ENCODE measurements around the gene QRFP. TPM values are rescaled to one million over a fixed set of nuclear protein-coding genes. Genes with fewer than 3 reads are reported as not detected.

QRFP gene
- not detected in 2 replicates for total RNA-seq (2021; fragmentation: NEBNext Ultra II Directional; extraction: Animal tissue kit (Norgen Biotek cat#: 25700))
- not detected in 2 replicates for polyA plus RNA-seq (2011; rRNA removed)
- polyA plus RNA-seq (2011; cell fraction: cytosol; rRNA removed) = not detected
- not detected for polyA plus RNA-seq (2011; cell fraction: nucleus; rRNA removed)
- 0.11 to 0.28 TPM in 2 of 4 replicates, not detected in the others for polyA plus RNA-seq (2012, experiment 1 of 2)
- polyA plus RNA-seq (2012, experiment 2 of 2) = 0.73 TPM
- not detected for polyA plus RNA-seq (2013, experiment 1 of 2)
- not detected for polyA plus RNA-seq (2013, experiment 2 of 2)
- polyA minus RNA-seq (2011; rRNA and poly(A)+ RNA removed) = not detected in 2 replicates
- polyA minus RNA-seq (2011; cell fraction: cytosol; rRNA and poly(A)+ RNA removed) = not detected
- polyA minus RNA-seq (2011; cell fraction: nucleus; rRNA and poly(A)+ RNA removed) = not detected
- long read RNA-seq, experiment 1 = 0 reads
- long read RNA-seq, experiment 2 = 0 reads

DNA sequence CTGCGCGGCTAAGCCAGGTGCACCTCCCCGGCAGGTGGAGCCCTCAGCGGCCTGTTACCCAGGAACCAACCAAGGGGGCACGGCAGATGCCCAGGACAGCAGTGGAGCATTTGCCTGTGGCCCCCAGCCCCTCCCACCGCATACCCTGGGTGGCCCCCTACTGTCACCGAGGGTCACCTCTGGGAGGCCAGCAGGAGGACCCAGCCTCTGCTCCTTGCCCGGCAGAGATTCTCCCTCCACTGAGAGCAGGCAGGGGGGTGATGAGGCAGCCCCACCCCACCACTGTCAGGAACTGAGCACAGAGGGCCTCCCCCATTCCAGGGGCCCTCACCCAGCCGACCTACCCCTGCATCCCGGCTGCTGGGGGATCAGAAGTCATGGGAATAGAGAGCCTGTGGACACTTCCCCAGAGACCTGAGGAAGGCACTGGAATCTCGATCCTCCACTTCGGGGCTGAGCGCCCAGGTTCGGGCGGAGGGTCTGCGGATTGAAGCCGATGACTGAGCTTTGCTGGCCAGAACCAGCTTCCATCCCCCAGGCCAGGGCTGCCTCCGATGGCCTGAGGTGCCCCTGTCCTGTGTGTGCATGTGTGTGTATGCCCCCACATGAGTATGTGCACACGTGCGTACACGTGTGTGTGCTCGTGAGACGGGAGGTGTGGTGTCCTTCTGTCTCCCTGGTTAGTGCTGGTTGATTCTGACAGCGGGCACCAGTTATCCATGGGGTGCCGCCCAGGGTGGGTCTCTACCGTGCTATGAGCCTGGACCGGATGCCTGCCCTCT lies at the start of gene QRFP:
TSS of gene QRFP (minus strand) at position 580 of the 782 bp plus-strand sequence. CDS start 2,974 bp downstream, outside the sequence.
- Histone ChIP-seq H4K91ac (replicated peaks; ENCODE audit: insufficient read length, low read length) (no peak within 1 kb of the TSS), H2BK12ac (ENCODE audit: low read depth, low read length) (no peak within 1 kb of the TSS; the same call in 1 of the 2 replicates), H3K4me3 (ENCODE audit: extremely low read depth in 1 of 4, insufficient read depth in 2 of 4, low read depth in 3 of 4, low read length in 4 of 4) (no peak within 1 kb of the TSS), H2AFZ (ENCODE audit: low read length) (no peak within 1 kb of the TSS), H3K9ac (replicated peaks in 1 of 4; ENCODE audit: extremely low read depth in 1 of 4, low read depth in 3 of 4, low read length in 3 of 4) (no peak within 1 kb of the TSS), H2AK5ac (ENCODE audit: low read depth, low read length) (no peak within 1 kb of the TSS), H3K4me1 (replicated peaks in 1 of 4; ENCODE audit: control insufficient read depth in 3 of 4, insufficient read depth in 4 of 4, low read length in 3 of 4) (peaks cover 0 to 3% (median 0%) of the 10 kb centered on the region in 4 experiments; a peak in 3 of 7 replicates), H4K8ac (ENCODE audit: extremely low read depth, insufficient read depth, low read length) (no peak within 1 kb of the TSS; the same call in 1 of the 2 replicates), H3K79me1 (ENCODE audit: low read depth, low read length) (no peaks in the 10 kb centered on the region), H3K27ac (ENCODE audit: low read depth, low read length) (no peak within 1 kb of the TSS), H3K23me2 (ENCODE audit: low read depth, low read length) (no peaks in the 10 kb centered on the region), H2BK20ac (ENCODE audit: low read length) (no peak within 1 kb of the TSS), H3K4me2 (ENCODE audit: insufficient read depth in 1 of 2, low read depth in 2 of 2, low read length in 2 of 2) (no peak within 1 kb of the TSS), H3K23ac (ENCODE audit: insufficient read length) (no peak within 1 kb of the TSS), H3K18ac (ENCODE audit: extremely low read depth, low read length) (no peak within 1 kb of the TSS), H3K36me3 (ENCODE audit: control insufficient read depth in 2 of 4, insufficient read depth in 4 of 4, low read length in 3 of 4) (peaks cover 0 to 3% (median 0%) of the 10 kb centered on the region in 4 experiments; a peak in 1 of 8 replicates), H2BK15ac (ENCODE audit: low read length) (no peak within 1 kb of the TSS), H3K9me3 (ENCODE audit: insufficient read depth in 2 of 2, low read depth in 1 of 2, low read length in 1 of 2) (no peaks in the 10 kb centered on the region), H4K20me1 (replicated peaks in 1 of 2; ENCODE audit: control insufficient read depth in 1 of 2, insufficient read depth in 2 of 2, low read length in 2 of 2) (peaks cover 2 to 4% of the 10 kb centered on the region in 2 experiments), H3K4ac (replicated peaks; ENCODE audit: insufficient read length, low read depth, low read length) (no peak within 1 kb of the TSS), H3K14ac (ENCODE audit: insufficient read length) (no peak within 1 kb of the TSS), H2BK120ac (replicated peaks; ENCODE audit: low read depth, low read length) (no peak within 1 kb of the TSS), H3K27me3 (replicated peaks in 1 of 4; ENCODE audit: control insufficient read depth in 3 of 4, extremely low read depth in 1 of 4, insufficient read depth in 3 of 4, low read length in 3 of 4) (no peaks in the 10 kb centered on the region), H3K79me2 (ENCODE audit: control insufficient read depth in 1 of 2, insufficient read depth in 2 of 2, low read length in 2 of 2) (no peaks in the 10 kb centered on the region), H3K56ac (replicated peaks; ENCODE audit: insufficient read length, low read depth, low read length) (no peak within 1 kb of the TSS), H2BK5ac (ENCODE audit: low read depth, low read length) (no peak within 1 kb of the TSS), H4K5ac (ENCODE audit: insufficient read length, low read depth, low read length) (no peak within 1 kb of the TSS)
- FAIRE-seq = no peak
- TF ChIP-seq POLR2A (IDR thresholded peaks at IDR 0.05; ENCODE audit: control extremely low read depth in 1 of 2, low read depth in 2 of 2, low read length in 2 of 2) (no peak), CBX5 (IDR thresholded peaks at IDR 0.05; ENCODE audit: low read depth, low read length) (no peak), KDM5A (IDR thresholded peaks at IDR 0.05; ENCODE audit: low read length) (no peak), TEAD4 (IDR thresholded peaks at IDR 0.05; ENCODE audit: low read depth, low read length) (no peak), SP4 (IDR thresholded peaks at IDR 0.05; ENCODE audit: low read length) (no peak), EP300 (IDR thresholded peaks at IDR 0.05; ENCODE audit: borderline replicate concordance in 1 of 2, low read depth in 2 of 2, low read length in 2 of 2) (no peak), TAF1 (IDR thresholded peaks at IDR 0.05; ENCODE audit: low read depth, low read length) (no peak)
- TF ChIP-seq, protein P1, sequence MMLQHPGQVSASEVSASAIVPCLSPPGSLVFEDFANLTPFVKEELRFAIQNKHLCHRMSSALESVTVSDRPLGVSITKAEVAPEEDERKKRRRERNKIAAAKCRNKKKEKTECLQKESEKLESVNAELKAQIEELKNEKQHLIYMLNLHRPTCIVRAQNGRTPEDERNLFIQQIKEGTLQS (IDR thresholded peaks at IDR 0.05; ENCODE audit: insufficient read depth, low read depth, low read length) = no peak
- 91% methylated on average over 26 of the region's 27 CpGs; no CpG with 5 or more reads in 1 of the 2 experiments for WGBS, 2 experiments (ENCODE audit: extremely low coverage in 1 of 2, insufficient coverage in 1 of 2, insufficient read length in 1 of 2, insufficient replicate concordance in 2 of 2, low coverage in 1 of 2, low lambda C conversion rate in 2 of 2, missing lambda C conversion rate in 1 of 2)
- ChIA-PET POLR2A (ENCODE audit: partially characterized antibody) (interaction anchor here (0.7 to 1.4 kb wide), 4 partner anchors 15 to 86 kb away, joined by 3 read pairs; no protein-coding TSS in a partner anchor), CTCF (ENCODE audit: partially characterized antibody) (interaction anchor here (0.9 to 8.2 kb wide), 5 partner anchors 9 to 102 kb away, joined by 3 to 49 read pairs (median 3); no protein-coding TSS in a partner anchor)
- DNase-seq (ENCODE audit: low read depth in 1 of 2, low spot score in 2 of 2) = peak in 1 of 2 experiments; percentile 55

All from H1 (cell line).